Mesendoderm (in vitro differentiated cells): ENCODE data around the gene GCHFR.

Experiments used
- DNase-seq: peaks from one replicate; pipeline ENCODE4 v3.0.0; 2013
- H2AK5ac ChIP-seq: 2 replicates; pipeline ENCODE4 v1.6.1; 2013; ENCODE audit warnings: low read length, inconsistent platforms
- H2BK120ac ChIP-seq: 2 replicates; pipeline ENCODE4 v1.6.1; 2013; ENCODE audit warnings: low read depth, mild to moderate bottlenecking, low read length, moderate library complexity, mixed read lengths
- H2BK15ac ChIP-seq: replicated peaks from 2 replicates; pipeline ENCODE4 v1.6.1; 2013; ENCODE audit warnings: low read depth, mild to moderate bottlenecking, moderate library complexity
- H2BK5ac ChIP-seq: 2 replicates; pipeline ENCODE4 v1.6.1; 2013; ENCODE audit warnings: low read length, inconsistent platforms
- H3K18ac ChIP-seq: 2 replicates; pipeline ENCODE4 v1.6.1; 2013; ENCODE audit warnings: mild to moderate bottlenecking, low read length, mixed read lengths
- H3K23ac ChIP-seq: one replicate; pipeline ENCODE4 v1.6.1; 2013; ENCODE audit warnings: low read length
- H3K27ac ChIP-seq: 2 replicates; pipeline ENCODE4 v1.5.1; 2013; ENCODE audit warnings: low read depth, mild to moderate bottlenecking, inconsistent platforms, low read length, moderate library complexity
- H3K27me3 ChIP-seq: 2 replicates; pipeline ENCODE4 v1.6.1; 2013; ENCODE audit warnings: low read length, control low read depth, mild to moderate bottlenecking, inconsistent platforms; ENCODE audit not compliant: insufficient read depth, poor library complexity
- H3K36me3 ChIP-seq: 2 replicates; pipeline ENCODE4 v1.6.1; 2013; ENCODE audit warnings: low read length, inconsistent platforms; ENCODE audit not compliant: control insufficient read depth, insufficient read depth
- H3K4ac ChIP-seq: one replicate; pipeline ENCODE4 v1.6.1; 2013; ENCODE audit warnings: low read depth, mild to moderate bottlenecking, low read length, moderate library complexity
- H3K4me1 ChIP-seq: 2 replicates; pipeline ENCODE4 v1.6.1; 2013; ENCODE audit warnings: low read depth, low read length, inconsistent platforms; ENCODE audit not compliant: control insufficient read depth
- H3K4me2 ChIP-seq: 2 replicates; pipeline ENCODE4 v1.6.1; 2013; ENCODE audit warnings: low read length
- H3K4me3 ChIP-seq: 2 replicates; pipeline ENCODE4 v1.5.1; 2013; ENCODE audit warnings: mild to moderate bottlenecking, low read length
- H3K56ac ChIP-seq: one replicate; pipeline ENCODE4 v1.6.1; 2013; ENCODE audit warnings: low read length
- H3K79me1 ChIP-seq: 2 replicates; pipeline ENCODE4 v1.6.1; 2013; ENCODE audit warnings: low read length, inconsistent platforms
- H3K79me2 ChIP-seq: 2 replicates; pipeline ENCODE4 v1.6.1; 2013; ENCODE audit warnings: mild to moderate bottlenecking, low read length; ENCODE audit not compliant: control insufficient read depth, insufficient read depth
- H3K9ac ChIP-seq: 2 replicates; pipeline ENCODE4 v1.6.1; 2013; ENCODE audit warnings: low read length, inconsistent platforms
- H4K5ac ChIP-seq: one replicate; pipeline ENCODE4 v1.6.1; 2013; ENCODE audit warnings: low read length
- H4K8ac ChIP-seq: one replicate; pipeline ENCODE4 v1.6.1; 2013; ENCODE audit warnings: low read depth, mild to moderate bottlenecking, control low read depth, low read length, moderate library complexity
- WGBS: extraction: QIAGEN DNeasy Blood & Tissue Kit; methylation state at CpG from one replicate; pipeline ENCODE4 v1.1.7; 2013; ENCODE audit warnings: low lambda C conversion rate, missing lambda C conversion rate; ENCODE audit not compliant: insufficient coverage; ENCODE audit errors: extremely low coverage; 5-methylcytosine and 5-hydroxymethylcytosine counted together

Gene GCHFR

GRCh38 chr15:40747685-40748631, 15.9 kb upstream of the GCHFR start:
- peaks cover 9% of the 10 kb centered on the region for H3K79me1 ChIP-seq
- DNase-seq, result no peak
- no peak overlapping the region for H3K56ac ChIP-seq
- no peak overlapping the region for H2BK120ac ChIP-seq
- H3K36me3 ChIP-seq, result no peaks in the 10 kb centered on the region
- H2AK5ac ChIP-seq, result no peak overlapping the region
- no peak overlapping the region for H3K23ac ChIP-seq
- H3K4ac ChIP-seq, result no peak overlapping the region
- H3K27me3 ChIP-seq, result no peaks in the 10 kb centered on the region
- no peak overlapping the region for H3K4me2 ChIP-seq
- no peak overlapping the region for H3K4me3 ChIP-seq
- no peak overlapping the region for H3K9ac ChIP-seq
- no peaks in the 10 kb centered on the region for H3K4me1 ChIP-seq
- no peak overlapping the region for H3K18ac ChIP-seq
- H2BK5ac ChIP-seq, result no peak overlapping the region
- H4K8ac ChIP-seq, result no peak overlapping the region
- H2BK15ac ChIP-seq, result no peak overlapping the region
- peaks cover 2% of the 10 kb centered on the region for H3K79me2 ChIP-seq
- peak overlapping the region; percentile 8 for H3K27ac ChIP-seq
- no peak overlapping the region for H4K5ac ChIP-seq
- WGBS, result no CpG with 5 or more reads among the region's 7 CpGs

DNA sequence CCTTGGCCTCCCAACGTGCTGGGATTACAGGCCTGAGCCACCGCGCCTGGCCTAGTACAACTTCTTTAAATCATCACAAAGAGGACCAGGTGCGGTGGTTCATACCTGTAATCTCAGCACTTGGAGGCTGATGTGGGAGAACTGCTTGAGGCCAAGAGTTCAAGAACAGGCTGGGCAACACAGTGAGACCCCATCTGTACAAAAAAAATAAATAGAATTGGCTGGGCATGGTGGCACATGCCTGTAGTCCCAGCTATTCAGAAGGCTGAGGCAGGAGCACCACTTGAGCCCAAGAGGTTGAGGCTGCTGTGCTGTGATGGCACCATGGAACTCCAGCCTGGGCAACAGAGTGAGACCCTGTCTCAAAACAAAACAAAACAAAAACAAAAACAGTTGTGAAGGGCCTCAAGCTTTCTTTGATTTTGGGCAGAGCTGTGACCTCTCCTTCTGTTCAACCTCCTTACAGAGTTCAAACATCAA, 14.7 kb upstream of the GCHFR start:
- Histone ChIP-seq H3K18ac (no peak overlapping the region), H3K79me2 (peaks cover 4% of the 10 kb centered on the region), H3K27ac (no peak overlapping the region), H2AK5ac (no peak overlapping the region), H2BK15ac (no peak overlapping the region), H3K27me3 (no peaks in the 10 kb centered on the region), H3K23ac (no peak overlapping the region), H4K5ac (no peak overlapping the region), H3K4ac (no peak overlapping the region), H3K4me3 (no peak overlapping the region), H4K8ac (no peak overlapping the region), H3K4me2 (no peak overlapping the region), H3K4me1 (no peaks in the 10 kb centered on the region), H3K9ac (no peak overlapping the region), H3K56ac (no peak overlapping the region), H3K36me3 (no peaks in the 10 kb centered on the region), H2BK120ac (no peak overlapping the region), H2BK5ac (no peak overlapping the region), H3K79me1 (peaks cover 11% of the 10 kb centered on the region)
- no peak for DNase-seq
- WGBS, result no CpG with 5 or more reads among the region's 4 CpGs

DNA sequence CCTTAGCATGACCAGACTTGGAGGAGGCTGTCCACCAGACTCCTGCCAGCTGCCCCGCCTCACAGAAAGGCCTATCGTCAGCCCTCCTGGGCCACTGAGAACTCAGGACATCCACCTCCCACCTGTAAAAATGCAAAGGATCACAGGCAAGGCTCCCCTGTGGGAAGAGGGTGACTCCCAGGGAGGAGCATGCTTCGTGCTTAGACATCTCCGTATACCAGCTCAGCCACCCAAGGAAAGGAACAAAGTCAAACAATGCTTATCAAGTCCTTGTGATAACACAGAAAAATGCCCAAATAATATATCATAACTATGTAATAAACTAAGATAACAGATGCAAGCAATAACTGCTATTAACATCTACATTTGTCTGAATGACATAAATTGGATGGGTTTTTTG, 13.0 kb upstream of the GCHFR start:
- Histone ChIP-seq H3K79me1 (peaks cover 9% of the 10 kb centered on the region), H3K9ac (no peak overlapping the region), H2AK5ac (no peak overlapping the region), H2BK5ac (no peak overlapping the region), H2BK120ac (no peak overlapping the region), H3K27me3 (no peaks in the 10 kb centered on the region), H3K4me3 (no peak overlapping the region), H3K56ac (no peak overlapping the region), H3K23ac (no peak overlapping the region), H3K36me3 (no peaks in the 10 kb centered on the region), H3K4ac (no peak overlapping the region), H2BK15ac (no peak overlapping the region), H3K4me1 (no peaks in the 10 kb centered on the region), H4K8ac (no peak overlapping the region), H3K4me2 (no peak overlapping the region), H4K5ac (no peak overlapping the region), H3K18ac (no peak overlapping the region), H3K79me2 (peaks cover 4% of the 10 kb centered on the region), H3K27ac (no peak overlapping the region)
- DNase-seq, result no peak
- no CpG with 5 or more reads among the region's 4 CpGs for WGBS

DNA sequence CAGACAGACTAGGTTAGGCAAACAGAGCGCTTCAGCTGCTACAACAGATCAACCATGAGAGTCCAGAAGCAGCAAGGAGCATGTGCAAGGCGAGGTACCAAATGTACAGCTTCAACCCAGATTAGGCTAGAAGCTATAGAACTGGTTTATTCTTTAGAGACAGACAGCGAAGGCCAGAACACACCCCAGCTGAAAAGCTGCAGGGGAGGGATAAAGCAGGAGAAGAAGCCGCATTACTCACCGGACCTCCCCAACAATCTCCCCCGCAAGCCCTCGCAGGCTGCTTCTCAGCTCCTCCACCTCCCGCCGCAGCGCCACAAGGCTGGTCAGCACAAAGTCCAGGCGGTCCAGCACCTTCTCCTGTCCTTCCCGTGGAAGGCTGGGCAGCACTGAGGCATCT, 12.1 kb upstream of the GCHFR start:
- H3K36me3 ChIP-seq, result no peaks in the 10 kb centered on the region
- no peak for DNase-seq
- no peak overlapping the region for H3K4ac ChIP-seq
- H2BK15ac ChIP-seq, result no peak overlapping the region
- no peak overlapping the region for H2BK120ac ChIP-seq
- no peak overlapping the region for H2BK5ac ChIP-seq
- H2AK5ac ChIP-seq, result no peak overlapping the region
- peaks cover 4% of the 10 kb centered on the region for H3K79me2 ChIP-seq
- no peaks in the 10 kb centered on the region for H3K27me3 ChIP-seq
- no peak overlapping the region for H3K56ac ChIP-seq
- no peak overlapping the region for H3K4me2 ChIP-seq
- H3K79me1 ChIP-seq, result peaks cover 9% of the 10 kb centered on the region
- no peak overlapping the region for H4K5ac ChIP-seq
- no peak overlapping the region for H3K9ac ChIP-seq
- H3K27ac ChIP-seq, result no peak overlapping the region
- H3K23ac ChIP-seq, result no peak overlapping the region
- WGBS, result no CpG with 5 or more reads among the region's 12 CpGs
- no peak overlapping the region for H3K18ac ChIP-seq
- no peak overlapping the region for H4K8ac ChIP-seq
- no peaks in the 10 kb centered on the region for H3K4me1 ChIP-seq
- no peak overlapping the region for H3K4me3 ChIP-seq

- Histone ChIP-seq H3K4me2 (peak overlapping the region; percentile 79), H3K36me3 (no peaks in the 10 kb centered on the region), H3K4me1 (no peaks in the 10 kb centered on the region), H4K8ac (no peak overlapping the region), H3K4ac (no peak overlapping the region), H2BK120ac (no peak overlapping the region), H2BK15ac (no peak overlapping the region), H3K79me2 (peaks cover 4% of the 10 kb centered on the region), H3K18ac (no peak overlapping the region), H2BK5ac (no peak overlapping the region), H3K56ac (peak overlapping the region; percentile 89), H3K9ac (peak overlapping the region; percentile 69), H2AK5ac (no peak overlapping the region), H4K5ac (no peak overlapping the region), H3K27ac (no peak overlapping the region), H3K4me3 (peak overlapping the region; percentile 95), H3K27me3 (no peaks in the 10 kb centered on the region), H3K79me1 (peaks cover 9% of the 10 kb centered on the region), H3K23ac (no peak overlapping the region)
- WGBS, result no CpG with 5 or more reads among the region's 22 CpGs
- no peak for DNase-seq
Observed at GRCh38 chr15:40754574-40754882, 9.3 kb upstream of the GCHFR start.
